ENCODE measurements around the gene MTOR.
A peak's percentile ranks its signal among the peaks of the same experiment; 100 is the strongest.
"Not testable (repeated sequence)": the region's sequence is repeated elsewhere in the genome, so short reads cannot be mapped to it uniquely, and the experiment has no call there.

Gene MTOR

GRCh38 chr1:11166744-11167143 is 95.6 kb downstream of the MTOR start:
- H3K4me1 ChIP-seq (ENCODE audit: control insufficient read depth, insufficient read depth, low read length); H3K9ac ChIP-seq (ENCODE audit: low read length in 2 of 2); H3K9me3 ChIP-seq (ENCODE audit: control insufficient read depth in 2 of 2, low read length in 2 of 2); H3K27ac ChIP-seq (ENCODE audit: low read length); H3K36me3 ChIP-seq (ENCODE audit: control insufficient read depth in 2 of 2, insufficient read depth in 2 of 2, low read length in 2 of 2); H3K4me3 ChIP-seq (ENCODE audit: low read length in 2 of 2); H3K27me3 ChIP-seq (ENCODE audit: control insufficient read depth in 1 of 2, insufficient read depth in 2 of 2, low read length in 2 of 2): not testable (repeated sequence)

GRCh38 chr1:11162752-11163151 is 99.6 kb downstream of the MTOR start:
- H3K9ac ChIP-seq (ENCODE audit: low read length in 2 of 2); H3K27me3 ChIP-seq (ENCODE audit: control insufficient read depth in 1 of 2, insufficient read depth in 2 of 2, low read length in 2 of 2); H3K27ac ChIP-seq (ENCODE audit: low read length); H3K36me3 ChIP-seq (ENCODE audit: control insufficient read depth in 2 of 2, insufficient read depth in 2 of 2, low read length in 2 of 2); H3K4me3 ChIP-seq (ENCODE audit: low read length in 2 of 2); H3K9me3 ChIP-seq (ENCODE audit: control insufficient read depth in 2 of 2, low read length in 2 of 2): not testable (repeated sequence)
- H3K4me1 ChIP-seq (ENCODE audit: control insufficient read depth, insufficient read depth, low read length): peaks cover 15% of the 10 kb centered on the region

- H3K27me3 ChIP-seq (ENCODE audit: control insufficient read depth in 1 of 2, insufficient read depth in 2 of 2, low read length in 2 of 2): no peaks in the 10 kb centered on the region
- no peak overlapping the region for H3K4me3 ChIP-seq (ENCODE audit: low read length in 2 of 2)
- peaks cover 20% of the 10 kb centered on the region for H3K4me1 ChIP-seq (ENCODE audit: control insufficient read depth, insufficient read depth, low read length)
- no peaks in the 10 kb centered on the region for H3K9me3 ChIP-seq (ENCODE audit: control insufficient read depth in 2 of 2, low read length in 2 of 2)
- peaks cover 14% of the 10 kb centered on the region in 2 donors for H3K36me3 ChIP-seq (ENCODE audit: control insufficient read depth in 2 of 2, insufficient read depth in 2 of 2, low read length in 2 of 2)
- no peak overlapping the region for H3K9ac ChIP-seq (ENCODE audit: low read length in 2 of 2)
- H3K27ac ChIP-seq (ENCODE audit: low read length): peak overlapping the region; percentile 60
These were observed 103.5 kb downstream of the MTOR start for GRCh38 chr1:11158720-11159321.

- Histone ChIP-seq H3K4me1 (ENCODE audit: control insufficient read depth, insufficient read depth, low read length) (peaks cover 20% of the 10 kb centered on the region), H3K9me3 (ENCODE audit: control insufficient read depth in 2 of 2, low read length in 2 of 2) (no peaks in the 10 kb centered on the region), H3K9ac (ENCODE audit: low read length in 2 of 2) (no peak overlapping the region), H3K27me3 (ENCODE audit: control insufficient read depth in 1 of 2, insufficient read depth in 2 of 2, low read length in 2 of 2) (no peaks in the 10 kb centered on the region), H3K4me3 (ENCODE audit: low read length in 2 of 2) (peak overlapping the region in 1 of 2 donors; percentile 14), H3K27ac (ENCODE audit: low read length) (peak overlapping the region; percentile 60), H3K36me3 (ENCODE audit: control insufficient read depth in 2 of 2, insufficient read depth in 2 of 2, low read length in 2 of 2) (peaks cover 14% of the 10 kb centered on the region in 2 donors)
These were observed 104.1 kb downstream of the MTOR start for GRCh38 chr1:11158291-11158690.

- Histone ChIP-seq H3K36me3 (ENCODE audit: control insufficient read depth in 2 of 2, insufficient read depth in 2 of 2, low read length in 2 of 2) (peaks cover 14% of the 10 kb centered on the region in 2 donors), H3K4me3 (ENCODE audit: low read length in 2 of 2) (peak overlapping the region in 1 of 2 donors; percentile 14), H3K27ac (ENCODE audit: low read length) (peak overlapping the region; percentile 60), H3K9ac (ENCODE audit: low read length in 2 of 2) (no peak overlapping the region), H3K9me3 (ENCODE audit: control insufficient read depth in 2 of 2, low read length in 2 of 2) (no peaks in the 10 kb centered on the region), H3K4me1 (ENCODE audit: control insufficient read depth, insufficient read depth, low read length) (peaks cover 20% of the 10 kb centered on the region), H3K27me3 (ENCODE audit: control insufficient read depth in 1 of 2, insufficient read depth in 2 of 2, low read length in 2 of 2) (no peaks in the 10 kb centered on the region)
These were observed 104.5 kb downstream of the MTOR start for GRCh38 chr1:11157867-11158266.

GRCh38 chr1:11157394-11157793 is 105.0 kb downstream of the MTOR start:
- no peaks in the 10 kb centered on the region for H3K27me3 ChIP-seq (ENCODE audit: control insufficient read depth in 1 of 2, insufficient read depth in 2 of 2, low read length in 2 of 2)
- peaks cover 14 to 16% of the 10 kb centered on the region in 2 donors for H3K36me3 ChIP-seq (ENCODE audit: control insufficient read depth in 2 of 2, insufficient read depth in 2 of 2, low read length in 2 of 2)
- no peak overlapping the region for H3K4me3 ChIP-seq (ENCODE audit: low read length in 2 of 2)
- H3K27ac ChIP-seq (ENCODE audit: low read length): peak overlapping the region; percentile 60
- no peak overlapping the region for H3K9ac ChIP-seq (ENCODE audit: low read length in 2 of 2)
- H3K4me1 ChIP-seq (ENCODE audit: control insufficient read depth, insufficient read depth, low read length): peaks cover 20% of the 10 kb centered on the region
- H3K9me3 ChIP-seq (ENCODE audit: control insufficient read depth in 2 of 2, low read length in 2 of 2): no peaks in the 10 kb centered on the region

- H3K36me3 ChIP-seq (ENCODE audit: control insufficient read depth in 2 of 2, insufficient read depth in 2 of 2, low read length in 2 of 2): peaks cover 14 to 18% of the 10 kb centered on the region in 2 donors
- H3K27me3 ChIP-seq (ENCODE audit: control insufficient read depth in 1 of 2, insufficient read depth in 2 of 2, low read length in 2 of 2): no peaks in the 10 kb centered on the region
- no peaks in the 10 kb centered on the region for H3K9me3 ChIP-seq (ENCODE audit: control insufficient read depth in 2 of 2, low read length in 2 of 2)
- H3K4me1 ChIP-seq (ENCODE audit: control insufficient read depth, insufficient read depth, low read length): peaks cover 20% of the 10 kb centered on the region
- no peak overlapping the region for H3K4me3 ChIP-seq (ENCODE audit: low read length in 2 of 2)
- H3K27ac ChIP-seq (ENCODE audit: low read length): peak overlapping the region; percentile 60
- no peak overlapping the region for H3K9ac ChIP-seq (ENCODE audit: low read length in 2 of 2)
These were observed 105.4 kb downstream of the MTOR start for GRCh38 chr1:11156963-11157362.

GRCh38 chr1:11156441-11156840 is 105.9 kb downstream of the MTOR start:
- H3K27ac ChIP-seq (ENCODE audit: low read length): no peak overlapping the region

GRCh38 chr1:11153184-11153583 is 109.2 kb downstream of the MTOR start:
- H3K36me3 ChIP-seq (ENCODE audit: control insufficient read depth in 2 of 2, insufficient read depth in 2 of 2, low read length in 2 of 2): peaks cover 22 to 27% of the 10 kb centered on the region in 2 donors
- H3K27me3 ChIP-seq (ENCODE audit: control insufficient read depth in 1 of 2, insufficient read depth in 2 of 2, low read length in 2 of 2): no peaks in the 10 kb centered on the region
- H3K4me3 ChIP-seq (ENCODE audit: low read length in 2 of 2): no peak overlapping the region
- H3K9ac ChIP-seq (ENCODE audit: low read length in 2 of 2): no peak overlapping the region
- no peak overlapping the region for H3K27ac ChIP-seq (ENCODE audit: low read length)
- H3K9me3 ChIP-seq (ENCODE audit: control insufficient read depth in 2 of 2, low read length in 2 of 2): no peaks in the 10 kb centered on the region
- peaks cover 12% of the 10 kb centered on the region for H3K4me1 ChIP-seq (ENCODE audit: control insufficient read depth, insufficient read depth, low read length)

More at GRCh38 chr1:11156441-11156840, 105.9 kb downstream of the MTOR start:
- Histone ChIP-seq H3K36me3 (ENCODE audit: control insufficient read depth in 2 of 2, insufficient read depth in 2 of 2, low read length in 2 of 2) (peaks cover 14 to 18% of the 10 kb centered on the region in 2 donors), H3K27me3 (ENCODE audit: control insufficient read depth in 1 of 2, insufficient read depth in 2 of 2, low read length in 2 of 2) (no peaks in the 10 kb centered on the region), H3K9me3 (ENCODE audit: control insufficient read depth in 2 of 2, low read length in 2 of 2) (no peaks in the 10 kb centered on the region), H3K4me3 (ENCODE audit: low read length in 2 of 2) (no peak overlapping the region), H3K9ac (ENCODE audit: low read length in 2 of 2) (no peak overlapping the region), H3K4me1 (ENCODE audit: control insufficient read depth, insufficient read depth, low read length) (peaks cover 20% of the 10 kb centered on the region)

GRCh38 chr1:11152755-11153154 is 109.6 kb downstream of the MTOR start:
- Histone ChIP-seq H3K4me1 (ENCODE audit: control insufficient read depth, insufficient read depth, low read length) (peaks cover 8% of the 10 kb centered on the region), H3K27me3 (ENCODE audit: control insufficient read depth in 1 of 2, insufficient read depth in 2 of 2, low read length in 2 of 2) (no peaks in the 10 kb centered on the region), H3K4me3 (ENCODE audit: low read length in 2 of 2) (no peak overlapping the region), H3K9ac (ENCODE audit: low read length in 2 of 2) (no peak overlapping the region), H3K9me3 (ENCODE audit: control insufficient read depth in 2 of 2, low read length in 2 of 2) (no peaks in the 10 kb centered on the region), H3K36me3 (ENCODE audit: control insufficient read depth in 2 of 2, insufficient read depth in 2 of 2, low read length in 2 of 2) (peaks cover 22 to 28% of the 10 kb centered on the region in 2 donors), H3K27ac (ENCODE audit: low read length) (no peak overlapping the region)

GRCh38 chr1:11151826-11152612 is 110.3 kb downstream of the MTOR start:
- peaks cover 2% of the 10 kb centered on the region for H3K4me1 ChIP-seq (ENCODE audit: control insufficient read depth, insufficient read depth, low read length)
- H3K9me3 ChIP-seq (ENCODE audit: control insufficient read depth in 2 of 2, low read length in 2 of 2): no peaks in the 10 kb centered on the region
- no peak overlapping the region for H3K9ac ChIP-seq (ENCODE audit: low read length in 2 of 2)
- no peaks in the 10 kb centered on the region for H3K27me3 ChIP-seq (ENCODE audit: control insufficient read depth in 1 of 2, insufficient read depth in 2 of 2, low read length in 2 of 2)
- no peak overlapping the region for H3K27ac ChIP-seq (ENCODE audit: low read length)
- peaks cover 24 to 36% of the 10 kb centered on the region in 2 donors for H3K36me3 ChIP-seq (ENCODE audit: control insufficient read depth in 2 of 2, insufficient read depth in 2 of 2, low read length in 2 of 2)
- H3K4me3 ChIP-seq (ENCODE audit: low read length in 2 of 2): no peak overlapping the region

Data from stomach smooth muscle (tissue), 2 donors.